Body of pancreas (tissue), 4 donors: Measurements from ENCODE around the gene XPO1.

Source experiments
- POLR2A ChIP-seq, 3 donors: fragments of 450-650 bp; IDR thresholded peaks; one replicate each; pipeline ENCODE4 v1.6.1; 2016; ENCODE audit warnings: antibody characterized with exemption in 3 of 3, mild to moderate bottlenecking in 2 of 3
- TF ChIP-seq, protein P1 (sequence below), 7 experiments: fragments of 450-650 bp in 4 of 7; fragments of 200-600 bp in 3 of 7; sonication (generic) in 3 of 7; IDR thresholded peaks; one replicate each; pipeline ENCODE4 v1.5.1; 2016 to 2019; ENCODE audit warnings: antibody characterized with exemption in 7 of 7

DNA sequence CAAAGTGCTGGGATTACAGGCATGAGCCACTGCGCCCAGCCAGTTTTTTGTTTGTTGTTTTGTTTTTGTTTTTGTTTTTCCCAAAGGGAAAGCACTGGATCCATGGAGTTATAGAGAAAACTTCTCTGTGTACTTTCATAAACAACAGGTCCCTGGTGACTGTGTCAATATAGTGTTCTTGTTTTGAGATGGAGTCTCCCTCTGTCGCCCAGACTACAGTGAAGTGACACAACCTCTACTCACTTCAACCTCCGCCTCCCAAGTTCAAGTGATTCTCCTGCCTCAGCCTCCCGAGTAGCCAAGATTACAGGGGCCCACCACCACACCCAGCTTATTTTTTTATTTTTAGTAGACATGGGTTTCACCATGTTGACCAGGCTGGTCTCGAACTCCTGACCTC is 83.8 kb downstream of the XPO1 start:
- TF ChIP-seq, protein P1, sequence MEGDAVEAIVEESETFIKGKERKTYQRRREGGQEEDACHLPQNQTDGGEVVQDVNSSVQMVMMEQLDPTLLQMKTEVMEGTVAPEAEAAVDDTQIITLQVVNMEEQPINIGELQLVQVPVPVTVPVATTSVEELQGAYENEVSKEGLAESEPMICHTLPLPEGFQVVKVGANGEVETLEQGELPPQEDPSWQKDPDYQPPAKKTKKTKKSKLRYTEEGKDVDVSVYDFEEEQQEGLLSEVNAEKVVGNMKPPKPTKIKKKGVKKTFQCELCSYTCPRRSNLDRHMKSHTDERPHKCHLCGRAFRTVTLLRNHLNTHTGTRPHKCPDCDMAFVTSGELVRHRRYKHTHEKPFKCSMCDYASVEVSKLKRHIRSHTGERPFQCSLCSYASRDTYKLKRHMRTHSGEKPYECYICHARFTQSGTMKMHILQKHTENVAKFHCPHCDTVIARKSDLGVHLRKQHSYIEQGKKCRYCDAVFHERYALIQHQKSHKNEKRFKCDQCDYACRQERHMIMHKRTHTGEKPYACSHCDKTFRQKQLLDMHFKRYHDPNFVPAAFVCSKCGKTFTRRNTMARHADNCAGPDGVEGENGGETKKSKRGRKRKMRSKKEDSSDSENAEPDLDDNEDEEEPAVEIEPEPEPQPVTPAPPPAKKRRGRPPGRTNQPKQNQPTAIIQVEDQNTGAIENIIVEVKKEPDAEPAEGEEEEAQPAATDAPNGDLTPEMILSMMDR (IDR thresholded peaks at IDR 0.05), result no peak
- TF ChIP-seq POLR2A (IDR thresholded peaks at IDR 0.05), result no peak
